ENCODE results near the gene AP1B1.

GRCh38 chr22:29307596-29308147, 80.7 kb downstream of the AP1B1 start:
- no peak for TF ChIP-seq POLR2AphosphoS5 (IDR thresholded peaks at IDR 0.05)
- no peak for TF ChIP-seq CTCF (IDR thresholded peaks at IDR 0.05)

Measured in breast epithelium (tissue), 3 donors.